OCI-LY7 (cell line): ENCODE results near the gene THOC1. TPM values are rescaled to one million over a fixed set of nuclear protein-coding genes. Genes with fewer than 3 reads are reported as not detected.

Experiments
- BruUV-seq: library from RNA; stranded (reverse); fragments of 400-500 nt; replicated peaks from 2 replicates; lab custom pipeline; 2021; lab: Mats Ljungman, UMichigan
- CTCF ChIA-PET: fragments of 300-600 bp; sonication (Branson Sonifier 250); formaldehyde crosslinking; loops from one replicate; lab custom pipeline; 2022; ENCODE audit warnings: antibody characterized with exemption; ENCODE audit not compliant: unreplicated experiment; lab: Charles Lee
- POLR2A ChIA-PET: fragments of 300-600 bp; sonication (Branson Sonifier 250); formaldehyde crosslinking; loops from one replicate; lab custom pipeline; 2022; ENCODE audit warnings: antibody characterized with exemption; lab: Charles Lee
- DNase-seq: peaks from one replicate; pipeline ENCODE4 v3.0.0-alpha.2; 2015; ENCODE audit warnings: low spot score
- H2AFZ ChIP-seq: fragments of 200-600 bp; sonication (generic), shearing (Covaris generic); 2 replicates; pipeline ENCODE4 v1.6.1; 2014; ENCODE audit warnings: mild to moderate bottlenecking, antibody characterized with exemption, low read length, moderate library complexity
- H3K27ac ChIP-seq: fragments of 200-600 bp; sonication (generic); 2 replicates; pipeline ENCODE4 v1.5.1; 2014; ENCODE audit warnings: mixed run types, low read depth, mild to moderate bottlenecking, moderate library complexity, low read length, inconsistent platforms; ENCODE audit not compliant: poor library complexity, severe bottlenecking
- H3K36me3 ChIP-seq: fragments of 200-600 bp; sonication (generic); 2 replicates; pipeline ENCODE4 v1.6.1; 2014; ENCODE audit warnings: mild to moderate bottlenecking, antibody characterized with exemption, low read length, moderate library complexity, mixed read lengths; ENCODE audit not compliant: insufficient read depth
- H3K4me1 ChIP-seq: fragments of 200-600 bp; sonication (generic); 2 replicates; pipeline ENCODE4 v1.5.1; 2014; ENCODE audit warnings: mild to moderate bottlenecking, low read length; ENCODE audit not compliant: insufficient read depth, poor library complexity, severe bottlenecking
- H3K4me2 ChIP-seq: fragments of 200-600 bp; sonication (generic); 2 replicates; pipeline ENCODE4 v1.6.1; 2014; ENCODE audit warnings: mild to moderate bottlenecking, low read length
- H3K4me3 ChIP-seq: fragments of 200-600 bp; sonication (generic); 2 replicates; pipeline ENCODE4 v1.5.1; 2014; ENCODE audit warnings: mild to moderate bottlenecking, low read depth, low read length; ENCODE audit not compliant: poor library complexity, severe bottlenecking
- H3K79me2 ChIP-seq: fragments of 200-600 bp; sonication (generic); 2 replicates; pipeline ENCODE4 v1.6.1; 2016; ENCODE audit warnings: low read depth, mild to moderate bottlenecking, low read length, moderate library complexity, mixed read lengths; ENCODE audit not compliant: insufficient read depth
- H3K9me2 ChIP-seq: fragments of 200-600 bp; sonication (generic); 2 replicates; pipeline ENCODE4 v1.6.1; 2016; ENCODE audit warnings: mild to moderate bottlenecking, low read length, mixed read lengths; ENCODE audit not compliant: insufficient read depth
- H3K9me3 ChIP-seq: fragments of 200-600 bp; sonication (generic); 2 replicates; pipeline ENCODE4 v1.6.1; 2014; ENCODE audit warnings: mild to moderate bottlenecking, mixed run types, low read length, mixed read lengths
- H4K20me1 ChIP-seq: fragments of 200-600 bp; sonication (generic); 2 replicates; pipeline ENCODE4 v1.6.1; 2014; ENCODE audit warnings: mild to moderate bottlenecking, antibody characterized with exemption, low read length, moderate library complexity, mixed read lengths; ENCODE audit not compliant: insufficient read depth
- EZH2phosphoT487 ChIP-seq: fragments of 200-600 bp; sonication (generic); IDR thresholded peaks from 2 replicates; pipeline ENCODE4 v1.6.1; 2018; ENCODE audit warnings: low read depth, borderline replicate concordance, mild to moderate bottlenecking, mixed run types, antibody characterized with exemption, low read length, moderate library complexity, mixed read lengths
- intact Hi-C: fragments of 100-400 bp; cut with micrococcal nuclease; formaldehyde crosslinking; loops from one replicate; pipeline ENCODE4 v1.10.0; 2022; ENCODE audit not compliant: unreplicated experiment
- total RNA-seq, 2 experiments: library from RNA; depleted of rRNA in 1 of 2; stranded (reverse); fragments of >200 nt in 1 of 2; shearing (Covaris generic) in 1 of 2; gene quantifications; 2 replicates each; pipeline ENCODE4 v1.2.3, GENCODE V29; 2014 to 2022
- TF ChIP-seq, protein P1 (sequence below): fragments of 200-600 bp; sonication (generic); conservative IDR thresholded peaks from 2 replicates; pipeline ENCODE4 v1.5.1; 2014; ENCODE audit warnings: mild to moderate bottlenecking, antibody characterized with exemption, low read length, moderate library complexity, mixed read lengths

Gene THOC1
- total RNA-seq, 2 experiments from 2014 or later: 70.4 to 74.6 TPM

DNA sequence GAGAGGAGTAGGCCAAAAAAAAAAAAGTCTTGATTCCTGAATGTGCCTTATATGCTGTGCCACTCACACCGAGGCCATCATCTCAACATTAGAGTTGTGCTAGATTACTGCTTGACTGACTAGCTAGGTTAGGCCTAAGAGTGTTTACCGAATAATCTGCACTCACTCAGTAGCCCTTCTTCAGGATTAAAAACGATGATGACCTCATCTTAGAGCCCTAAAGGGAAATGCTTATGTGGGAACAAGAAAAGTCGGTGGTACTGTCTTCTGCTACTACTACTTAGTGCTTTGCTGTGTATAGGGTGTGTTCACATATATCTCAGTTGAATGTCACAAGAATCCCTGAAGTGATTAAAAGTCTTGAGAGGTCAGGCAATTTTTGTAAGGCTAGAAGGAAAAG, 54.3 kb downstream of the THOC1 start:
- no TSS peak for BruUV-seq
- Histone ChIP-seq H4K20me1 (no peaks in the 10 kb centered on the region), H3K79me2 (no peaks in the 10 kb centered on the region), H3K4me1 (no peaks in the 10 kb centered on the region), H3K9me3 (peaks cover 3% of the 10 kb centered on the region; the same call in 1 of the 2 replicates), H3K27ac (no peak overlapping the region), H3K4me2 (no peak overlapping the region), H3K4me3 (no peak overlapping the region), H3K9me2 (no peaks in the 10 kb centered on the region), H2AFZ (no peak overlapping the region), H3K36me3 (peaks cover 100% of the 10 kb centered on the region)
- intact Hi-C loops: no loop called here
- TF ChIP-seq, protein P1, sequence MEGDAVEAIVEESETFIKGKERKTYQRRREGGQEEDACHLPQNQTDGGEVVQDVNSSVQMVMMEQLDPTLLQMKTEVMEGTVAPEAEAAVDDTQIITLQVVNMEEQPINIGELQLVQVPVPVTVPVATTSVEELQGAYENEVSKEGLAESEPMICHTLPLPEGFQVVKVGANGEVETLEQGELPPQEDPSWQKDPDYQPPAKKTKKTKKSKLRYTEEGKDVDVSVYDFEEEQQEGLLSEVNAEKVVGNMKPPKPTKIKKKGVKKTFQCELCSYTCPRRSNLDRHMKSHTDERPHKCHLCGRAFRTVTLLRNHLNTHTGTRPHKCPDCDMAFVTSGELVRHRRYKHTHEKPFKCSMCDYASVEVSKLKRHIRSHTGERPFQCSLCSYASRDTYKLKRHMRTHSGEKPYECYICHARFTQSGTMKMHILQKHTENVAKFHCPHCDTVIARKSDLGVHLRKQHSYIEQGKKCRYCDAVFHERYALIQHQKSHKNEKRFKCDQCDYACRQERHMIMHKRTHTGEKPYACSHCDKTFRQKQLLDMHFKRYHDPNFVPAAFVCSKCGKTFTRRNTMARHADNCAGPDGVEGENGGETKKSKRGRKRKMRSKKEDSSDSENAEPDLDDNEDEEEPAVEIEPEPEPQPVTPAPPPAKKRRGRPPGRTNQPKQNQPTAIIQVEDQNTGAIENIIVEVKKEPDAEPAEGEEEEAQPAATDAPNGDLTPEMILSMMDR: no peak
- TF ChIP-seq EZH2phosphoT487: no peak
- POLR2A ChIA-PET: interaction anchor here (1.6 kb wide), 1 partner anchor 12 kb away, joined by 4 read pairs; no protein-coding TSS in a partner anchor
- no peak for DNase-seq
- CTCF ChIA-PET: no interaction called here

DNA sequence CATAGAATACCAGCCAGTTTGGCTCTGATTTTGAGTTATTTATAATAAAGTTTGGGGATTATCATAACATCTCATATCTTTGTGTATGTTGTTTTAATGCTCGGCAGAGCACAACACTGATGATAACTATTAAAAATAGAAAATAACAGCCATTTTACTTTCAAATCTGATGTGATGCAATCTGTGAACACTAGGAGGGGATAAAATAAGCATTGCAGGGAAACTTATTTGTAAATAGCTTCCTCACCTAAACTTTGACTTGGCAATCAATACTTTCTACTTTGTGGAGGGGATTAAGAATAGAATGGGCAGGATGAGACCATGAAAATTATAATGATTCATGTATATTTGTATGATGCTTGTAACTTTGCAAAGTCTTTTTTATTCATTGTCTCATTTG, 55.1 kb downstream of the THOC1 start:
- Histone ChIP-seq H3K27ac (no peak overlapping the region), H3K9me2 (no peaks in the 10 kb centered on the region), H3K4me1 (no peaks in the 10 kb centered on the region), H3K79me2 (no peaks in the 10 kb centered on the region), H4K20me1 (no peaks in the 10 kb centered on the region), H3K4me3 (no peak overlapping the region), H3K9me3 (no peaks in the 10 kb centered on the region; the same call in 1 of the 2 replicates), H3K4me2 (no peak overlapping the region), H3K36me3 (peaks cover 99% of the 10 kb centered on the region), H2AFZ (no peak overlapping the region)
- ChIA-PET POLR2A (no interaction called here), CTCF (no interaction called here)
- no TSS peak for BruUV-seq
- no peak for TF ChIP-seq EZH2phosphoT487
- TF ChIP-seq, protein P1: peak; percentile 41; the same call in 1 of the 2 replicates
- intact Hi-C loops: no loop called here
- peak; percentile 2 for DNase-seq

DNA sequence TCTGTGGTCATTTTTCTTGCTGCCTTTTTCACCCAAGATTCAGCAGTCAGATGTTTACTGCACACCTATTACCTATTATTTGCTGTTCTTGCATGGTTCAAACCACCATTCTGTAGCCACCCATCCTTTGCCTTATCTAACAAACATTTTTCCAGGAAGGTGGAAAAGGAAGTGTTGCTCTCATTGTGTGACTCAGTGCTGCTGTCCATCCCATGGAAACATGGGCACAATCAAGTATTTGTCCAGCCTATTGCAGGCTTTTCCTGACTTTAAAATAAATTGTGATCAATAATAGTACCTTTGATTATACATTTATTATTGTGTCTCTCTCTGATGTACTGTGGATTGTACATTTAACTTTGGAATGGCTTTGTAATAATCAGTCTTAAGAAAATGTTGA, 56.3 kb downstream of the THOC1 start:
- DNase-seq: no peak
- Histone ChIP-seq H3K9me3 (no peaks in the 10 kb centered on the region; the same call in 1 of the 2 replicates), H3K4me2 (no peak overlapping the region), H4K20me1 (no peaks in the 10 kb centered on the region), H2AFZ (no peak overlapping the region), H3K27ac (no peak overlapping the region), H3K79me2 (no peaks in the 10 kb centered on the region), H3K4me1 (no peaks in the 10 kb centered on the region), H3K36me3 (peaks cover 99% of the 10 kb centered on the region), H3K4me3 (no peak overlapping the region), H3K9me2 (no peaks in the 10 kb centered on the region)
- intact Hi-C loops: no loop called here
- CTCF ChIA-PET: no interaction called here
- TSS peak; percentile 57 for BruUV-seq
- POLR2A ChIA-PET: interaction anchor here (0.6 kb wide), 1 partner anchor 375 kb away, joined by 4 read pairs; no protein-coding TSS in a partner anchor
- TF ChIP-seq, protein P1: no peak
- no peak for TF ChIP-seq EZH2phosphoT487
